NCI-H446 (cell line): ENCODE data around the gene TARP.
A peak's percentile ranks its signal among the peaks of the same experiment; 100 is the strongest.

ENCODE experiments used
- DNase-seq, 2 experiments: peaks; one replicate each; lab custom pipeline; 2025; lab: John Stamatoyannopoulos, UW

TARP gene

GRCh38 chr7:38273286-38273995, at the start of gene TARP:
Gene TARP, minus strand, starts transcription at chr7:38273636.
- DNase-seq = no peak

- DNase-seq = no peak
These were observed 49.7 kb upstream of the TARP start for GRCh38 chr7:38323156-38323555.

- DNase-seq = no peak
These were observed 49.0 kb upstream of the TARP start for GRCh38 chr7:38322461-38322860.

GRCh38 chr7:38321967-38322366, 48.5 kb upstream of the TARP start:
- no peak for DNase-seq

- DNase-seq = no peak
These were observed 48.1 kb upstream of the TARP start for GRCh38 chr7:38321515-38321944.

GRCh38 chr7:38321050-38321449, 47.6 kb upstream of the TARP start:
- no peak for DNase-seq

GRCh38 chr7:38319873-38320272, 46.4 kb upstream of the TARP start:
- DNase-seq = no peak

- DNase-seq = peak; percentile 31 to 54
These were observed 45.5 kb upstream of the TARP start for GRCh38 chr7:38318803-38319416.

GRCh38 chr7:38318241-38318640, 44.8 kb upstream of the TARP start:
- no peak for DNase-seq

- no peak for DNase-seq
These were observed 44.1 kb upstream of the TARP start for GRCh38 chr7:38317515-38317914.

- no peak for DNase-seq
These were observed 43.4 kb upstream of the TARP start for GRCh38 chr7:38316733-38317360.

- no peak for DNase-seq
These were observed 42.0 kb upstream of the TARP start for GRCh38 chr7:38315410-38315809.

GRCh38 chr7:38312821-38313220, 39.4 kb upstream of the TARP start:
- no peak for DNase-seq

GRCh38 chr7:38311329-38311937, 38.0 kb upstream of the TARP start:
- DNase-seq = no peak

GRCh38 chr7:38310591-38311101, 37.2 kb upstream of the TARP start:
- no peak for DNase-seq

- no peak for DNase-seq
These were observed 36.1 kb upstream of the TARP start for GRCh38 chr7:38309555-38309954.

- no peak for DNase-seq
These were observed 34.7 kb upstream of the TARP start for GRCh38 chr7:38308140-38308539.

- no peak for DNase-seq
These were observed 34.2 kb upstream of the TARP start for GRCh38 chr7:38307640-38308039.

GRCh38 chr7:38306914-38307313, 33.5 kb upstream of the TARP start:
- DNase-seq = no peak

GRCh38 chr7:38306171-38306570, 32.7 kb upstream of the TARP start:
- DNase-seq = no peak

- DNase-seq = no peak
These were observed 30.4 kb upstream of the TARP start for GRCh38 chr7:38303866-38304265.

GRCh38 chr7:38300175-38300574, 26.7 kb upstream of the TARP start:
- DNase-seq = no peak
